Bone marrow (tissue), 2 donors: Measurements from ENCODE around the gene KCNN2.
A peak's percentile ranks its signal among the peaks of the same experiment; 100 is the strongest.
"Not testable (repeated sequence)": the region's sequence is repeated elsewhere in the genome, so short reads cannot be mapped to it uniquely, and the experiment has no call there.

Source experiments
- DNase-seq, 2 donors: peaks; one replicate each; lab custom pipeline; 2025; lab: John Stamatoyannopoulos, UW

KCNN2 gene

DNA sequence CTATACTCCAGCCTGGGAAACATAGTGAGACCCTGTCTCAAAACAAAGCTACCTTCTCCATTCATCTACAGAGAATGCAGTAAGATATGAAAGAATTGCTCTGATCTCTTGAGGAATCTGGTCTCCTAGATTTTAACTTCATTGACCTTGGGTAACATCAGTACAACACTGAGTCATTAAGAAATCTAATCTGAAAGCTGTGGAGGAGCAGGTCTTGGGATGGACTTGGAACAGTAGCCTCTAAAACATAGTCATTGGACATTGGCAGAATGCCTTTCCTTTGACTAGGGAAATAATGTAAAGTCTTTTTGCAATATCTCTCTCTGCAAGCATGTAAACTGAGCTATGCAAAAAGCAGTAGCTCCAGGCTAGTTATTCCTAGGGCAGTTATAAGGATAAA lies 58.1 kb downstream of the KCNN2 start:
- no peak for DNase-seq

DNA sequence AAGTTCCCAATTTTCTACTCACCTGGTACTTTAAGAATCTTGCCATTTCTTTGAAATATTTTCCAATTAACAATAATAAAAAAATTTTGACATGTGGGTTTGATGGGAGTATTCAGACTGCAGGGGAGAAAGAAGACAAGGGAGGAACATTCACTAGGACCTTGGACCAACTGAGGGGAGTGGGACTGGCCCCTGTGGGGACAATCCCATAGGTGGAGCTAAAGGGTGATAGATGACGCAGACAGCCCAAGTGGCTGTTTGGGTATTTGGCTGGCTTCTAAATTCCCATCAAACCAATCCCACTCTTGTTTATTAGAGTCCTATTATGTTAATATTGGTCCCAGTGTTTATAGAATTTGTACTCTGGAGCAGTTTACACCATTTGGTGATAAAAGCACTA lies 65.3 kb downstream of the KCNN2 start:
- no peak for DNase-seq

DNA sequence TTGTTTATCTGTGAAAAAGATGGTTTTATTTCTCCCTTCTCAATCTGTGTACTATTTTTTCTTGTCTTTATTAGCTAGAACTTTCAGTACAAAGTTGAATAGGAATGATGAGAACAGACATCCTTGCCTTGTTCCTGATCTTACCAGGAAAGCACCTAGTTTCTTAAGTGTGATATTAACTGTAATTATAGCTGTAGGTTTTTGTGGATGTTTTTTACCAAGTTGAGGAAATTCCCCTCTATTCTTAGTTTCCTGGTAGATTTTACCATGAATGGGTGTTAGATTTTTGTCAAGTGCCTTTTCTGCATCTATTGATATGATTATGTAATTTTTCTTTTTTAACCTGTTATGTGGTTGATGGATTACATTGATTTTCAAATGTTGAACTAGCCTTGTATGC lies 68.7 kb downstream of the KCNN2 start:
- DNase-seq = no peak

DNA sequence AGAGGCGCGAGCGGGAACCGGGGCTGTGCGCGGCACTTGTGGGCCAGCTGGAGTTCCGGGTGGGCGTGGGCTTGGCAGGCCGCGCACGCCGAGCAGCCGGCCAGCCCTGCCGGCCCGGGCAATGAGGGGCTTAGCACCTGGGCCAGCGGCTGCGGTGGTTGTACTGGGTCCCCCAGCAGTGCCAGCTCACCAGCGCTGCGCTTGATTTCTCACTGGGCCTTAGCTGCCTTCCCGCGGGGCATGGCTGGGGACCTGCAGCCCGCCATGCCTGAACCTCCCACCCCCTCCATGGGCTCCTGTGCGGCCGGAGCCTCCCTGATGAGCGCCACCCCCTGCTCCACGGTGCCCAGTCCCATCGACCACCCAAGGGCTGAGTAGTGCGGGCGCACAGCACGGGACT lies 70.8 kb downstream of the KCNN2 start:
- not testable (repeated sequence) for DNase-seq

DNA sequence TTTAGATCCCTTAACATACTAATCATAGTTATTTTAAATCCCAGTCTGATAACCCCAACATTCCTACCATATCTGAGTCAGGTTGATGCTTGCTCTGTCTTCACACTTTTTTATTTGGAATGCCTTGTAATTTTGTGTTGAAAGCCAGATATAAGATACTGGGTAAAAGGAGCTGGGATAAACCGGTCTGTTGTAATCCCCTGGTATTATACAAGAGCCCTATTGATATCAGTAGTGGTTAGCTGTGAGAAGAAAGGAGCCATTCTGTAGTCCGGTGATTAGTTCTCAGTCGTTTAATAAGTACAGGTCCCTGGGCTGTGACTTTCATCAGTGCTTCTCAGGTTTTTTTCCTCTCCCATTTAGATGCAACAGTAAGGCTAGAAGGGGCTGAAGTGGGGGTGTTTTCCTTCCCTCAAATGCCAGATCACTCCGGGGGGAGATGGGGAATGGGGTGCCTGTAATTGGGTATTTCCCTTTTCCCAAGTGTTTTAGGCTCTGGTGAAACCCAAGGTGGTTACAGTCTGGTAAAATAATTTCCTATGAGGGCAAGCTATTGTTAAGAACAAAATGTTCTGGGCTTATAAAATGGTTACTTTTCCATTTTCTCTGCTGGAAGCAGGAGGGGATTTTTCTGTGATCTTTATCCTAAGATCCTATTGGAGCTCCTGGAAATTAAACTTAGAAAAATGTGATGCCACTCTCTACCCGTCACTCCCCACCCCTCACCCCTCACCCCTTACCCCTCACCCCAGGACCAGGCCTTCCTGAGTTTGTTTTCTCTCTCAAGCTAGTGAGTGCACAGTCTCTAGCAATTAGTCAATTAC lies 72.7 kb downstream of the KCNN2 start:
- DNase-seq = no peak

DNA sequence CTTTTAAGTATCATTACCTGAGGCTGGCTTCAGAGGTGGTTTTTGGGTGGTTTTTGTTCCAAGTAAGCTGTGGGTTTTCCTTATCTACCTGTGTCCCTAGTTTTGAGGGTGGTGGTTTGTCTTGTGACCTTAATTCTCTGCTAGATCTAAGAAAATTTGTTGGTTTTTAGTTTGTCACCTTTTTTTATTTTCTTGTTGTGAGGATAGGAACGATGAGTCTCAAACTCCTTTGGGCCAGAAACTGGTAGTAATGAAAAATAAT lies 73.3 kb downstream of the KCNN2 start:
- DNase-seq = no peak

DNA sequence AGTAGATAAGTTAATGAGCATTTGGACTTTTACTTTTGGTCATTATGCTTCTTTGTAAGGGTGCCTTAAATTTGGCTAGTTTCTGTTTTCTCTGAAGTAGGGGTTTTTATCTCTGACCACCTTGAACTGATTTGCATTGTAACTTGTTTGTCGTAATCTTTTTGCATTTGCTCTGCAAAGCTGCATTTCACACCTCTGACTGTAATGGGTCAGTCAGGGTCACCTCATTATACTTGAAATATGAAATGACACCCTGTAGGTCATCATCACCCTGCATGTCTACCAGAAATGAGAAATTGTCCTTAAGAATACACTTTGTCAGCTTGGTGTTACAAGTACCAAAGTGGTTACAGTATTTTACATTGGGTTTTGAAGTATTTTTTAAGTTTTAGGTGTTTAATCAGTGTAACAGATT lies 74.0 kb downstream of the KCNN2 start:
- no peak for DNase-seq

DNA sequence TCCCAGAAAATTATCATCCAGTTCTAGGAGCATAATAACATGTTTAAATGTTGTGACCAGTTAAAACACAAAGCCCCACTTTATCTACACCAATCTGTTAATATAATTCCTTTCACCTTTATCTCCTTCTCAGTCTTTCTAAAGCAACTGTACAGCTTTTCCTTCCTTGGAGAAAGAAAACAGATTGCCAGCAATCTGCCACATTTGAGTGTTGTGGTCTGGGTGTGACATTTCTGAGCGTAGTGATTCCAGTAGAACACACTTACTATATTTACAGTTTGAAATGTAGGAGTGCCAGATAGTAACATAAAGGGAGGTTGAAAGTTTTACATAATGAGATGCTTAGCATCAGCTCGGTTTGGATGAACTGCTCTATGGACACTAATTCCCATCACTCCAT lies 76.1 kb downstream of the KCNN2 start:
- no peak for DNase-seq

DNA sequence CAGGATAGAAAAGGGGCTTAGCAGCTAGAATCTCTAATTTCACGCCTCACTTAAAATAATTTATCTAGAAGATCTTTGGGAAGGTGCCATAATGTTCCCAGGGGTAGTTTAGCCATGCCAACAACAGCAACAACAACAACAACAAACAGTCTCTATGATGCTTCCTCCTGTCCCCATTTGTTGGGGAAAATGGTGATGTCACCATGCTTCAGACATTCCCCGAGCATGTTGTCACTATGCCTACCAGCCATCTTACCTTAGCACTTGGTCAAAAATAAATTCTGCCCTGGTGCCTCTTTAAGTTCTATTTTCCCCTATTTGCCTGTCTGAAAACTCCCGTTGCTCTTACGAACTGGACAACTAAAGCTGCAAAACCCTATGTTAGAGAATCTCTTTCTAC lies 76.6 kb downstream of the KCNN2 start:
- DNase-seq = no peak

DNA sequence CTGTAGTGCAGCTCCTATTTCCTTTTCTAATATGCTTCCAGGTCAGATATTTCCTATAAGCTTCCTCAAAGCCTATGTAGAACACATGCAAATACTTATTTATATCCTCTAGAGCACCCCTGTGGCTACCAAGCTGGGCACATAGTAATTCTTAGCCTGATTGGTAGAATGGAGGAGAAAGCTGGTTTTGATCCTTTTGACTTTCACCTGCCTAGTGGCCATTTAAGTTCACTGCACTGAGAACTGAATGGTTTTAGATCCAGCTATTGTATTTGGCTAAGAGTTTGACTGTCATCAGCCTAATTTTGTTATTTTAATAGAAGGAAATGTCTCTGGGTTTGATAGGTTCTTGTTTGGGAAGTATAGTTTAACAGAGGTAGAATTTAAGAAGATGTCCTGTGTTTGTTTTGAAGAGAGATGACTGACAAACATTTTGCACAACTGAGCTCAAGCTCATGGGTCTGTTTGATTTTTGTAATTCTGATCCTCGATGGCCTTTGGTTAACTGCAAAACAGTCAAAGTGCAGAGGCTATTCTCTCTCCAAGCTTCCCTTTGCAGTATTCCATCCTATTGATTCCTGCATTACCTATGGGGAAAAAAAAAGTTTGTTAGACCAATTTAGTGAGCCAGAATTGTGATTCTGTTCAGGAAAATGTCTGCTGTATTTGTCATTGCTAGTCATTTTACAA lies 85.4 kb downstream of the KCNN2 start:
- DNase-seq = no peak

DNA sequence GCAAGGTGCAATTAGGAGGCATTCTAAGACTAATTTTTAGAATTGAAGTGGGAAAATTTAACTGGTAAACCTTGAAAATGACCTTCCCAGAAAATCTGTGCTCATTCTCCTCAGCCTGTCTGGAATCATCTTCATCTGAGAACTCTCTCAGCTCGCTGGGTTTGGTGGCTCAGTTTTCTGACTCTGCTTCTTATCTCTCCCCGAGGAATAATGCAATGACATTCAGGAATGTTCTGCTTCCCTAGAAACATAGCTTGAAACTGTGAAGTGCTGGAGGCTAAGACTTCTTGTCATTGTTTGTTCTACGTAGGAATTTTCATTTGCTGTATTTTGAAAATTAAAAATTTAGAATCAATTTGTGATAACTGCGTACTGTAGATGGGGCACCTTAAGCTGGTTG lies 86.6 kb downstream of the KCNN2 start:
- no peak for DNase-seq

DNA sequence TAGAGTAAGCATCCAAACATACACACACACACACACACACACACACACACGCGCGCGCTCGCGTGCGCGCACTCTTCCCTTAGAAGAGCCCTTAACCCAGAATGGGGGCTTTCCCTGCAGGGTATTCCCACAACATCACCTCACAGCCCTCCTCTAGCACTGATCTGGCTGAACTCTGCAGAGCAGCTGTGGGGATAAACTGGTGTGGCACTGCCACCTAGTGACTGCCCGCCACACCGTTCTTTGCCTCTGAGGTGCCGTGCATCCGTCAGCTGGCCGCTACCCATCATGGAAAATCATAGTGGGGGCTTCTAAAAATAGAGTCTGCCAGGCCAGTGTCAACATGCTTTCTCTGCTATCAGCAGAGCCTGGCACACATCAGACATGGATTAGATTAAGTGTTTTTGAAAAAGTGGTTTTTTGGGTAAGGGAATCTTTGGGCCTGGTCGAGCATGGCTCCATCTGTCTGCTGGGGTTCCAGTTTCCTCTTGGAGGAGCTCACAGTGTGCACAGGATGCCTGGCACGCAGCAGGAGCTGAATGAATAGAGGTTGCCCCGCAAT lies 88.1 kb downstream of the KCNN2 start:
- DNase-seq = peak in 1 of 2 donors; percentile 18

DNA sequence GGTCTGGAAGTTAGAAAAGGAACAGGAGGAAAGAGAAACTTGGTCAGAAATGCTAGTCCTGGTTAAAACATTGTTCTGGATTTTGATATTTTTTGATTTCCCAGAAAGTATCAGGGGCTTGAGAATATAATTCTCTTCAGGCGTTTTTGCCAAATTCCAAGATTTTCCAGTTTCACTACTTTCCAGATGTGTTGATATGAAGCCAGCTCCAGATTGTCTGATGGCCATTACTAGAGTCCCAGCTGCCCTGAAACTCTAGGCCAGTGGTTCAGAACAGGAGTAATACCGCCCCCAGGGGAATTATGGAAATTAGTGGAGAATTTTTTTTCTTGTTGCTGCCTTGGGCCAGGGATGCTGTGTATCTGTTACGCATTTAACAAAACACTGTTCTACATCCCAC lies 88.6 kb downstream of the KCNN2 start:
- DNase-seq = no peak

DNA sequence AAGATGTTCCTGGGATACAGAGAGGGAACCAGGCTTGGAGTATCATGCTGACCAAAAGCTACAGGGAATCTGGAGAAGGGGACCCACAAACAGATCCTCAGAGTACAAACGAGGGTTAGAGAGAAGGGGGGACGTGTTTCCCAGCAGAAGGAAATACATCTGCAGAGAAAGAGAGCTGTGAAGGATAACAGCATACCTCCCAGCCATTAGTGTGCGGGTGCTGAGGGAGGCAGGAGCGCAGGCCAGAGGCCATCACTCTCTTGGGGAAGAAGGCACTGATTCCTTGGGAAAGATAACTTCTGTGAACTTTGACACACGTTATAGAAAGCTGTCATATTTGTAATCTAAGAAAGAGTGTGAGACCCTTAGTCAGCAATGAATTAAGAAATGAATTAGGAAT lies 96.9 kb downstream of the KCNN2 start:
- no peak for DNase-seq

DNA sequence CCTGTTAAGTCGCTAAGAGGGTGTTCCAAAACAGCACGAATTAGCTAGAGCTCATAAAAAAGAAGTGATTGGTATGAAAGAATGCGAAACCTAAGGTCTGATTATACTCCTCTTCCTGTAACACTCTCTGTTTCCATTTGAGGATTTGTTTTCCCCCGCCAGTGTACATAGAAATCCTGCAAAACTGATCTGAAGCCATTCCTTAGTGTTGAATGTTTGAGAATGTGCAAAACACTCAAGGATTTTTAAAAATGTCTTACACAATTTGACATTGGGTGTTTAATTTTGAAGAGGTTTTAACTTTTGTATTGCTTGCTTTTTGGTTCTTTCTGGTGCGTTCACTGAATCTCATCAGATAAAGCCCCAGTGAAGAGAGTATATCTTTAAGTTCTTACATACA lies 105.3 kb downstream of the KCNN2 start:
- DNase-seq = no peak

DNA sequence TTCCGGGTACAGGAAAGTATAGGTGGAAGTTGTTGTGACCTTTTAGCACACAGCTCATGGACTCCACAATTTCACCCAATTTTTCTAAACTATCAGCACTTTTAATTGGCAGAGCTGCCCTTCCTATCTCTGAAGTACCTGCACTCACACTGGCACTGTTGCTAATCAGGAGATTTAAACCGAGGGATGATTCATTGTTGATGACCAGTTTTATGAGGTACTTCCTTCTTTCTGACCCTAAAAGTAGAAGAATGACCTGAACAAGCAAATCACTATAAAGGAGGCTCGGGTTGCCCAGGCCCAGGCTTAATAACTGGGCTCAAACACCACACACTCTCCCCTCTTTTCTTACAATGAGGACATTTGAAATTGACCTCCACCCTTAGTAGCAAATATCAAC lies 105.9 kb downstream of the KCNN2 start:
- DNase-seq = no peak

DNA sequence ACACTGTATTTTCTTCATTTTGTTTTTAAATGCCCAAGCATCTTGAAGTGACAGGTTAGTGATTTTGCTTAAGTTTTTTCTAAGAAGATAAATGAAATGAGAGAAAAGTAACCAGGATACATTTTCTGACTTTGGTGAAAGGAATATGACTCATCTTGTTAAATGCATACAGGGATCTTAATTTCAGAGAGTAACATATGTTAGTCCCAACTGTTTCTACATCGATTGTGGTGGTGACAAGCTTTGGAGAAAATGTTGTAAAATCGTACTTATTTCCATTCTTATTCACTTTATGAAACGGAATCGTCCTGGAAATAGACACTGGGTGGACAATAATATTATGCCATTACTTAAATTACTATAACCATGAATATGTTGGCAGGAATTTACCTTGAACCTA lies 107.5 kb downstream of the KCNN2 start:
- DNase-seq = no peak

DNA sequence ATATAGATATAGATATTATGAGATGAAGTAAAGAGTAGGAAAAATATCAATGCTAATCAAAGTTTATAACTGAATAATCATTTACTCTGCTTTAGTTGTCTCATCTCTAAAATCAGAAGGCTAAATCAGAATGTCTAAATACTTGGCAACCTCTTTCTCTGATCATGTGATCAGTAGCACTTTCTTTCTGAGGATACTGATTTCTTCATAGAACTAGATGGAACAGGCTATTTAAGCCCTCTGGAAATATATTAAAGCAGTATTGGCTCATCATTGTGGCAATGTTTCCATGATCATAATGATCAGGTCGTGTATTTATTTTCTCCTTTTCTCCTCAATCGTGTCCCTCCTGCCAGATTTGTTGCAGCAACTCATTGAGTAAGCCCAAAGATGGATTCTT lies 109.7 kb downstream of the KCNN2 start:
- no peak for DNase-seq

DNA sequence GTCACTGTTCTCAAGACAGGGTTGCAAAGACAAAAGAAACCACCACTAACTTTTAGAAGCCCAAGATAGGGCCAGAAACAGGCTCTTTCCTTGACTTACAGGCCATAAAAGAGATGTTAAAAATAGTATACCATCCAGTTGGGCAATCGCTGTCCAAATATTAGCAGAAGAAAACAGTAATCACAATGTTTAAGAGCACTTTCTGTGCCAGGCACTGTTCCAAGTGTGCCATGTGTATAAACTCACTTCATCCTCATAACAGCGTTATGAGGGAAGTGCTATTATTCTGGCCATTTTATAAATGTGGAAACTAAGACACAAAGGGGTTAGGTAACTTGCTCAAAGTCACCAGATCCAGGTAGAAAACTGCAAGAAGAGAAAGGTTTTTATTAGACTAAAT lies 111.7 kb downstream of the KCNN2 start:
- no peak for DNase-seq

DNA sequence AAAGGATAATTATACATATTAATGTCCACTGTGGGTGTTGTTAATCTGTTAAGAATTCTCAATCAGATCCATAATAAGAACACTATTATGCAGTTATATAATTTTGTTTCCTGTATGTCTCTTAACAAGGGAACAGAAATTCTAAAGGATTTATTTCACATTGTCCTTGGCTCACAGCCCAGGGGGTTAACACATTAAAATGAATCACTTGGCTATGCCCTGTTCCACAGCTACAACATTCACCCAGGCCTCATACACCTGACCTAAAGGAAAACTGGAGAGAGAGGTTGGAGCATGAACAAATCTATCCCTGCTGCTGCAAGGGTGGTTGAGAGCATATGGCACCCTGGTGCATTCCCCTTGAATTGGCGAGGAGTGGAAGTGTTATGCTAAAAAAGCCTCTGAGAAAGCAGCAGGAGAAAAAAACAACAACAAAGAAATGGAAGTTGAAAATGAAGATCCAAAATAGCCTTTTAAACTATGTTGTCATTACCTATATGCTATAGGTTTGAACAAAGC lies 116.0 kb downstream of the KCNN2 start:
- DNase-seq = no peak

DNA sequence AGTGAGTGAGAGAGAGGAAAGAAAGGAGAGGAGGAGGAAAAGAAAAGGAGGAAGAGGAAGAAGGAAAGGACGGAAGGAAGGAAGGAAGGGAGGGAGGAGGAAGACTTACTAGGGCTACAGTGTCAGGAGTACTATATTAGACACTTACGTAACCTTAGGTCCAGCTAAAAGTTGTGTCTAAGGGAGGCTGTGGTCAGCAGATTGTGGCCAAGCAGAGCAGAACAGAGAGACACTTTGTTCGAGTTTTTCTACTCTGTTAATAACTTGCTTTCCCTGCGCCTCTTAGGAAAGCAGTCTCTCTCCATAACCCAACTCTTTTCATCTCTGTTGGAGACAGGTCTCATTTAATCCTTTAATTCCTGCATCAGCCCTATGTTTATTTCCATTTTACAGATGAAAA lies 138.9 kb downstream of the KCNN2 start:
- DNase-seq = no peak

DNA sequence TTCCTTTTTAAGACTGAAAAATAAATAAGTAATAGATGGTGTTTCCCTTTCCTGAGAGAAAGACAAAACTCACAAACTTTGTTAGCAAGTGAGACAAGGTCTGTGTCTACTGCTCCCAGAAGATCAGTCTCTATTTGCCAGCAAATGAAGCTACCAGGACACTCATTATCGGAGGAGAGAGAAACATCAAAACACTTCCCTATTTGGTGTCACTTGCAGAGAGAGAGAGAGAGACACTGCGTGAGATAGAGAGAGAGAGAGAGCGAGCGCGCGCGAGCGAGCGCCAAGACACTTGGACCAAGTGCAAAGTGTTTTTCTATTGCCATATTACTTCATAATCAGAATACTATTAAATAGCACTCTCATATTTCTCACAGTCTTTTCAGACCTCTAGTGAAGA lies 142.7 kb downstream of the KCNN2 start:
- no peak for DNase-seq

DNA sequence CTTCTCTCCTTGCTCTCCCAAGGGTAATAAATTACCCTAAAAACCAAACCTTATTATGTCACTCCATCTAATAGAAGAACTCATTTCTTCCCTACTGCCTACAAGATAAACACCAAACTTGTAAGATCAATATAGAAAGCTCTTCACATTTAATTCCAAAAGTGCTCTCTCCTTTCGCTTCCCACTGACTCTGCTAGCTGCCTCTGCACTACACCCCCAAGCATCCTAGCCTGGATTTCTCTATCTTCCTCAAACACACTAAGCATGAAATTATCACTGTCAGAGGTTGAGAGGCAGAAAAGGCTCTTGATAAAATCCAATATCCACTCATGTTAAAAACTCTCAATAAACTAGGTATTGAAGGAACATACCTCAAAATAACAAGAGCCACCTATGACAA lies 162.4 kb downstream of the KCNN2 start:
- no peak for DNase-seq

DNA sequence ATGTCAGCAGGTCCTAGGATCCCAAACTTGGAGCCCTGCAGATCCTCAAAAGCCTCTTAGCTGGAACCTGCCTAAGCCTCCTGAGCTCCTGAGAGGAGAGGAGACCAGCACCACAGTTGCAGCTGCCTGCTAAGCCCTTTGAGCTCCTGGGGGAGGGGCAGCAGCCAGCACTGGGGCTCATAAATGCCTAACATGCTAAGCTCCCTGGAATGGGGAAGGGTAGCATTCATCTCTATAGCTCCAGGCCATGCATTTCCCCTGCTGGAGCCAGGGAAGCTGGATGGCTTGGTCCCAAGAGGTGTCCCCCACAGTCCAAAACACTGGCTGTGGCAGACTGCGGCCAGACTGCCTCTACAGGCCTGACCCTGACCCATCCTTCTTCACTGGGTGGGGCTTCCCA lies 182.7 kb downstream of the KCNN2 start:
- no peak for DNase-seq
